K562 (cell line): ENCODE results near the gene SVBP. TPM values are rescaled to one million over a fixed set of nuclear protein-coding genes. Genes with fewer than 3 reads are reported as not detected.

Source experiments
- ADNP ChIP-seq: fragments of 200-800 bp; sonication (Bioruptor generic); IDR thresholded peaks from 2 replicates; pipeline ENCODE4 v1.6.1; 2016; ENCODE audit warnings: missing genetic modification characterization, missing compliant biosample characterization
- ARNT ChIP-seq, 2 experiments: fragments of 450-650 bp; IDR thresholded peaks; 2 replicates each; pipeline ENCODE4 v1.6.1; 2016; ENCODE audit warnings: mild to moderate bottlenecking in 1 of 2
- CSDE1 ChIP-seq, 2 experiments: fragments of 450-650 bp; IDR thresholded peaks; 2 replicates each; pipeline ENCODE4 v1.6.1; 2016; ENCODE audit warnings: mild to moderate bottlenecking in 1 of 2
- DACH1 ChIP-seq: fragments of 450-650 bp; IDR thresholded peaks from 2 replicates; pipeline ENCODE4 v1.6.1; 2018; ENCODE audit not compliant: partially characterized antibody
- FOXJ2 ChIP-seq: fragments of 200-800 bp; sonication (Bioruptor generic); IDR thresholded peaks from 2 replicates; pipeline ENCODE4 v1.6.1; 2016; ENCODE audit warnings: missing genetic modification characterization, missing compliant biosample characterization
- NEUROD1 ChIP-seq: fragments of 150-350 bp; IDR thresholded peaks from 2 replicates; pipeline ENCODE4 v1.6.1; 2014; ENCODE audit warnings: borderline replicate concordance, low read length, low read depth; ENCODE audit not compliant: partially characterized antibody
- PTTG1 ChIP-seq: fragments of 450-650 bp; IDR thresholded peaks from 2 replicates; pipeline ENCODE4 v1.6.1; 2016; ENCODE audit warnings: low read depth, mild to moderate bottlenecking, missing genetic modification characterization, missing compliant biosample characterization
- RNF2 ChIP-seq: sonication (generic); IDR thresholded peaks from 2 replicates; pipeline ENCODE4 v1.6.1; 2016
- ZNF766 ChIP-seq: fragments of 200-800 bp; sonication (Bioruptor generic); conservative IDR thresholded peaks from 2 replicates; pipeline ENCODE4 v1.6.1; 2016; ENCODE audit warnings: missing genetic modification characterization, missing compliant biosample characterization
- polyA plus RNA-seq, 8 experiments: library from polyadenylated mRNA; depleted of rRNA in 4 of 8; stranded (reverse) in 5 of 8; unstranded in 3 of 8; fragments of >200 nt; fragmentation: Nextera tagmentation in 2 of 8; fragmentation: Illumina TruSeq in 1 of 8; extraction: Ambion mirVana in 2 of 8; extraction: Trizol in 1 of 8; gene quantifications; 2 replicates each; pipeline versions ENCODE4 v1.2.1 to v1.2.3, GENCODE V29; 2011 to 2014; ENCODE audit warnings: inconsistent platforms in 1 of 8, missing spikeins in 1 of 8
- total RNA-seq, 7 experiments: library from RNA; depleted of rRNA in 6 of 7; stranded (reverse); fragments of >200 nt in 6 of 7; fragmentation: Illumina TruSeq in 2 of 7; extraction: Trizol in 2 of 7; gene quantifications; 2 replicates each; pipeline versions ENCODE4 v1.2.1 to v1.2.3, GENCODE V29; 2011 to 2021; ENCODE audit warnings: low replicate concordance in 1 of 7
- TF ChIP-seq, protein P1 (sequence below): sonication (generic); formaldehyde crosslinking; IDR thresholded peaks from 2 replicates; pipeline ENCODE4 v1.8.0; 2022; ENCODE audit warnings: mild to moderate bottlenecking, missing genetic modification reagents
- TF ChIP-seq, protein P2 (sequence below): IDR thresholded peaks from 3 replicates; pipeline ENCODE4 v1.6.1; 2011; ENCODE audit warnings: borderline replicate concordance, mild to moderate bottlenecking; ENCODE audit not compliant: insufficient read length, insufficient read depth
- TF ChIP-seq, protein P3 (sequence below): fragments of 200-800 bp; sonication (Bioruptor generic); IDR thresholded peaks from 2 replicates; pipeline ENCODE4 v1.6.1; 2016; ENCODE audit warnings: missing genetic modification characterization, missing compliant biosample characterization
- TF ChIP-seq, protein P4 (sequence below): fragments of 450-650 bp; IDR thresholded peaks from 2 replicates; pipeline ENCODE4 v1.6.1; 2016; ENCODE audit warnings: borderline replicate concordance

Gene SVBP
- total and polyA plus RNA-seq, 9 of the 15 experiments (the other 6 are each of a cell fraction or from before 2014, with no cell fraction given) = 31.7 to 49.7 (median 40.0) TPM

DNA sequence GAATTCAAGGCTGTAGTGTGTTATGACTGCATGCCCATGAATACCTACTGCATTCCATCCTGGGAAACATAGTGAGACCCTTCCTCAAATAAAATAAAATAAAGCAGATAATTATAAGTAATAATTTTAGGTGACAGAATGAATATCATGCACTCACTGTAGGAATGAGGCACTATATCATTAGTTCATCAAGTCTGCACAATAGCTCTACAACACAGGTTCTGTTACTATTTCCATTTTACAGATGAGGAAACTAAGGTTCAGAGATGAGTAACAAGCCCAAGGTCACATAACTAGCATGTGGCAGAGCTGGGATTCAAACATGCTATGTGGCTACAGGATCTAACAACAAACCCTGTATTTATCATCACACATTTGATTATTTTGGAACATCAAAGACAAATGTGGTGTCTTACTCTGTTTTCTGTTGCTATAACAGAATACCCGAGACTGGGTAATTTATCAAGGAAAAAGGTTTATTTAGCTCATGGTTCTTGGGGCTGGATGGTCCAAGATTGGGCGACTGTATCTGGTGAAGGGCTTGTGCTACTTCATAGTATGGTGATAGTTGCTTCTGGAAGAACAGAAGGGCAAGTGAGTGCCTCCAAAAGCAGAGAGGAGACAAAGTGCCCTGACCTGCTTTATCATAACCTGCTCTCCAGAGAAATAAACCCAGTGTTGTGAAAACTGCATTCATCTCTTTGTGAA, 24.4 kb upstream of the SVBP start (continued):
- TF ChIP-seq, protein P1, sequence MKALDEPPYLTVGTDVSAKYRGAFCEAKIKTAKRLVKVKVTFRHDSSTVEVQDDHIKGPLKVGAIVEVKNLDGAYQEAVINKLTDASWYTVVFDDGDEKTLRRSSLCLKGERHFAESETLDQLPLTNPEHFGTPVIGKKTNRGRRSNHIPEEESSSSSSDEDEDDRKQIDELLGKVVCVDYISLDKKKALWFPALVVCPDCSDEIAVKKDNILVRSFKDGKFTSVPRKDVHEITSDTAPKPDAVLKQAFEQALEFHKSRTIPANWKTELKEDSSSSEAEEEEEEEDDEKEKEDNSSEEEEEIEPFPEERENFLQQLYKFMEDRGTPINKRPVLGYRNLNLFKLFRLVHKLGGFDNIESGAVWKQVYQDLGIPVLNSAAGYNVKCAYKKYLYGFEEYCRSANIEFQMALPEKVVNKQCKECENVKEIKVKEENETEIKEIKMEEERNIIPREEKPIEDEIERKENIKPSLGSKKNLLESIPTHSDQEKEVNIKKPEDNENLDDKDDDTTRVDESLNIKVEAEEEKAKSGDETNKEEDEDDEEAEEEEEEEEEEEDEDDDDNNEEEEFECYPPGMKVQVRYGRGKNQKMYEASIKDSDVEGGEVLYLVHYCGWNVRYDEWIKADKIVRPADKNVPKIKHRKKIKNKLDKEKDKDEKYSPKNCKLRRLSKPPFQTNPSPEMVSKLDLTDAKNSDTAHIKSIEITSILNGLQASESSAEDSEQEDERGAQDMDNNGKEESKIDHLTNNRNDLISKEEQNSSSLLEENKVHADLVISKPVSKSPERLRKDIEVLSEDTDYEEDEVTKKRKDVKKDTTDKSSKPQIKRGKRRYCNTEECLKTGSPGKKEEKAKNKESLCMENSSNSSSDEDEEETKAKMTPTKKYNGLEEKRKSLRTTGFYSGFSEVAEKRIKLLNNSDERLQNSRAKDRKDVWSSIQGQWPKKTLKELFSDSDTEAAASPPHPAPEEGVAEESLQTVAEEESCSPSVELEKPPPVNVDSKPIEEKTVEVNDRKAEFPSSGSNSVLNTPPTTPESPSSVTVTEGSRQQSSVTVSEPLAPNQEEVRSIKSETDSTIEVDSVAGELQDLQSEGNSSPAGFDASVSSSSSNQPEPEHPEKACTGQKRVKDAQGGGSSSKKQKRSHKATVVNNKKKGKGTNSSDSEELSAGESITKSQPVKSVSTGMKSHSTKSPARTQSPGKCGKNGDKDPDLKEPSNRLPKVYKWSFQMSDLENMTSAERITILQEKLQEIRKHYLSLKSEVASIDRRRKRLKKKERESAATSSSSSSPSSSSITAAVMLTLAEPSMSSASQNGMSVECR (CRISPR knock-in tag) = no peak
- TF ChIP-seq, protein P2, sequence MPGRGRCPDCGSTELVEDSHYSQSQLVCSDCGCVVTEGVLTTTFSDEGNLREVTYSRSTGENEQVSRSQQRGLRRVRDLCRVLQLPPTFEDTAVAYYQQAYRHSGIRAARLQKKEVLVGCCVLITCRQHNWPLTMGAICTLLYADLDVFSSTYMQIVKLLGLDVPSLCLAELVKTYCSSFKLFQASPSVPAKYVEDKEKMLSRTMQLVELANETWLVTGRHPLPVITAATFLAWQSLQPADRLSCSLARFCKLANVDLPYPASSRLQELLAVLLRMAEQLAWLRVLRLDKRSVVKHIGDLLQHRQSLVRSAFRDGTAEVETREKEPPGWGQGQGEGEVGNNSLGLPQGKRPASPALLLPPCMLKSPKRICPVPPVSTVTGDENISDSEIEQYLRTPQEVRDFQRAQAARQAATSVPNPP = no peak
- TF ChIP-seq ZNF766 = peak; percentile 93
- TF ChIP-seq ADNP (tag) = peak; percentile 53; the same call in 1 of the 2 replicates
- TF ChIP-seq FOXJ2 (tag) = 0 out of 2 replicates have a peak, but pooled peaks have one; percentile 22
- TF ChIP-seq DACH1 = no peak
- TF ChIP-seq, protein P3, sequence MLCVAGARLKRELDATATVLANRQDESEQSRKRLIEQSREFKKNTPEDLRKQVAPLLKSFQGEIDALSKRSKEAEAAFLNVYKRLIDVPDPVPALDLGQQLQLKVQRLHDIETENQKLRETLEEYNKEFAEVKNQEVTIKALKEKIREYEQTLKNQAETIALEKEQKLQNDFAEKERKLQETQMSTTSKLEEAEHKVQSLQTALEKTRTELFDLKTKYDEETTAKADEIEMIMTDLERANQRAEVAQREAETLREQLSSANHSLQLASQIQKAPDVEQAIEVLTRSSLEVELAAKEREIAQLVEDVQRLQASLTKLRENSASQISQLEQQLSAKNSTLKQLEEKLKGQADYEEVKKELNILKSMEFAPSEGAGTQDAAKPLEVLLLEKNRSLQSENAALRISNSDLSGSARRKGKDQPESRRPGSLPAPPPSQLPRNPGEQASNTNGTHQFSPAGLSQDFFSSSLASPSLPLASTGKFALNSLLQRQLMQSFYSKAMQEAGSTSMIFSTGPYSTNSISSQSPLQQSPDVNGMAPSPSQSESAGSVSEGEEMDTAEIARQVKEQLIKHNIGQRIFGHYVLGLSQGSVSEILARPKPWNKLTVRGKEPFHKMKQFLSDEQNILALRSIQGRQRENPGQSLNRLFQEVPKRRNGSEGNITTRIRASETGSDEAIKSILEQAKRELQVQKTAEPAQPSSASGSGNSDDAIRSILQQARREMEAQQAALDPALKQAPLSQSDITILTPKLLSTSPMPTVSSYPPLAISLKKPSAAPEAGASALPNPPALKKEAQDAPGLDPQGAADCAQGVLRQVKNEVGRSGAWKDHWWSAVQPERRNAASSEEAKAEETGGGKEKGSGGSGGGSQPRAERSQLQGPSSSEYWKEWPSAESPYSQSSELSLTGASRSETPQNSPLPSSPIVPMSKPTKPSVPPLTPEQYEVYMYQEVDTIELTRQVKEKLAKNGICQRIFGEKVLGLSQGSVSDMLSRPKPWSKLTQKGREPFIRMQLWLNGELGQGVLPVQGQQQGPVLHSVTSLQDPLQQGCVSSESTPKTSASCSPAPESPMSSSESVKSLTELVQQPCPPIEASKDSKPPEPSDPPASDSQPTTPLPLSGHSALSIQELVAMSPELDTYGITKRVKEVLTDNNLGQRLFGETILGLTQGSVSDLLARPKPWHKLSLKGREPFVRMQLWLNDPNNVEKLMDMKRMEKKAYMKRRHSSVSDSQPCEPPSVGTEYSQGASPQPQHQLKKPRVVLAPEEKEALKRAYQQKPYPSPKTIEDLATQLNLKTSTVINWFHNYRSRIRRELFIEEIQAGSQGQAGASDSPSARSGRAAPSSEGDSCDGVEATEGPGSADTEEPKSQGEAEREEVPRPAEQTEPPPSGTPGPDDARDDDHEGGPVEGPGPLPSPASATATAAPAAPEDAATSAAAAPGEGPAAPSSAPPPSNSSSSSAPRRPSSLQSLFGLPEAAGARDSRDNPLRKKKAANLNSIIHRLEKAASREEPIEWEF (CRISPR knock-in tag) = no peak
- no peak for TF ChIP-seq RNF2
- no peak for TF ChIP-seq PTTG1 (tag)
- no peak for TF ChIP-seq NEUROD1
- no peak for TF ChIP-seq CSDE1 (IDR thresholded peaks at IDR 0.05)
- TF ChIP-seq ARNT (IDR thresholded peaks at IDR 0.05) = no peak
- TF ChIP-seq, protein P4, sequence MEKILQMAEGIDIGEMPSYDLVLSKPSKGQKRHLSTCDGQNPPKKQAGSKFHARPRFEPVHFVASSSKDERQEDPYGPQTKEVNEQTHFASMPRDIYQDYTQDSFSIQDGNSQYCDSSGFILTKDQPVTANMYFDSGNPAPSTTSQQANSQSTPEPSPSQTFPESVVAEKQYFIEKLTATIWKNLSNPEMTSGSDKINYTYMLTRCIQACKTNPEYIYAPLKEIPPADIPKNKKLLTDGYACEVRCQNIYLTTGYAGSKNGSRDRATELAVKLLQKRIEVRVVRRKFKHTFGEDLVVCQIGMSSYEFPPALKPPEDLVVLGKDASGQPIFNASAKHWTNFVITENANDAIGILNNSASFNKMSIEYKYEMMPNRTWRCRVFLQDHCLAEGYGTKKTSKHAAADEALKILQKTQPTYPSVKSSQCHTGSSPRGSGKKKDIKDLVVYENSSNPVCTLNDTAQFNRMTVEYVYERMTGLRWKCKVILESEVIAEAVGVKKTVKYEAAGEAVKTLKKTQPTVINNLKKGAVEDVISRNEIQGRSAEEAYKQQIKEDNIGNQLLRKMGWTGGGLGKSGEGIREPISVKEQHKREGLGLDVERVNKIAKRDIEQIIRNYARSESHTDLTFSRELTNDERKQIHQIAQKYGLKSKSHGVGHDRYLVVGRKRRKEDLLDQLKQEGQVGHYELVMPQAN = no peak
